ENCODE data around the gene HLA-E.

HLA-E gene

DNA sequence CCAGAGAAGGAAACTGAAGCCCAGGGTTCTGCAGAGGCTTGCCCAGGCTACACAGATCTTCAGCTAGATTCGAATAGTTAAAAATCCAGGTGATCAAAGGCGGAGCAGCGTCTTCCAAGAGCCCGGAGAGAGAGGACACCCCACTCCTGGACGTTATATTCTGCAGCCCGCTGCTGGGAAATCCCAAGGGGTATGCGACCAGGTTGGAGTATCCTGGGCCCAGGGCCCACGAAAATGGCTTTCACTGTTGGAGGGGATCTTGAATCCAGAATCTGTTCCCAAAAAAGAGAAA lies 44.9 kb upstream of the HLA-E start:
- Histone ChIP-seq H3K27ac (replicated peaks) (no peak overlapping the region), H3K27me3 (ENCODE audit: insufficient read depth, poor library complexity, severe bottlenecking) (peaks cover 73% of the 10 kb centered on the region), H3K4me3 (replicated peaks; ENCODE audit: insufficient read depth, low read length) (no peak overlapping the region)
- DNase-seq (ENCODE audit: low read depth in 1 of 2, low spot score in 1 of 2): no peak
- TF ChIP-seq REST (IDR thresholded peaks at IDR 0.05; ENCODE audit: insufficient replicate concordance, low read depth) (no peak), POLR2AphosphoS5 (IDR thresholded peaks at IDR 0.05; ENCODE audit: low read depth) (no peak), GABPA (IDR thresholded peaks at IDR 0.05; ENCODE audit: low read depth) (no peak)
- TF ChIP-seq, protein P1, sequence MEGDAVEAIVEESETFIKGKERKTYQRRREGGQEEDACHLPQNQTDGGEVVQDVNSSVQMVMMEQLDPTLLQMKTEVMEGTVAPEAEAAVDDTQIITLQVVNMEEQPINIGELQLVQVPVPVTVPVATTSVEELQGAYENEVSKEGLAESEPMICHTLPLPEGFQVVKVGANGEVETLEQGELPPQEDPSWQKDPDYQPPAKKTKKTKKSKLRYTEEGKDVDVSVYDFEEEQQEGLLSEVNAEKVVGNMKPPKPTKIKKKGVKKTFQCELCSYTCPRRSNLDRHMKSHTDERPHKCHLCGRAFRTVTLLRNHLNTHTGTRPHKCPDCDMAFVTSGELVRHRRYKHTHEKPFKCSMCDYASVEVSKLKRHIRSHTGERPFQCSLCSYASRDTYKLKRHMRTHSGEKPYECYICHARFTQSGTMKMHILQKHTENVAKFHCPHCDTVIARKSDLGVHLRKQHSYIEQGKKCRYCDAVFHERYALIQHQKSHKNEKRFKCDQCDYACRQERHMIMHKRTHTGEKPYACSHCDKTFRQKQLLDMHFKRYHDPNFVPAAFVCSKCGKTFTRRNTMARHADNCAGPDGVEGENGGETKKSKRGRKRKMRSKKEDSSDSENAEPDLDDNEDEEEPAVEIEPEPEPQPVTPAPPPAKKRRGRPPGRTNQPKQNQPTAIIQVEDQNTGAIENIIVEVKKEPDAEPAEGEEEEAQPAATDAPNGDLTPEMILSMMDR (IDR thresholded peaks at IDR 0.05; ENCODE audit: insufficient read depth, low read length): no peak

DNA sequence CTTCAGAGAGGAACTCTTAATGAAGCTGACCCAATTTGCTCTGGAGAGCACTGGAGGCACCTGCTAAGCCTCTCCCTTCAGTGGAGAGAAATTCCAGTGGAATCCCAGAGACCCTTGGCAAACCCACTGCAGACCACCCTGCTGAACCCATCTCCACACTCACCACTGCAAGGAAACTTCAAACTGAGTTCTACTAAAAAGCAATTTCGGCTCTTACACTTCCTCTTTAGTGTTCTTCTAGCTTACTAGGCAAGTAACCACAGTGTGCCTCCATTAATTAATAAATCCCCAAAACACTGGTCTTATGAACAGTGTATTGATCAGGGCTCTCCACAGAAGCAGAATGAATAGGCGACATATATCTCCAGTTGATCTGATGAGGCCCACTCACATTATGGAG lies 43.0 kb upstream of the HLA-E start:
- Histone ChIP-seq H3K4me3 (replicated peaks; ENCODE audit: insufficient read depth, low read length) (no peak overlapping the region), H3K27me3 (ENCODE audit: insufficient read depth, poor library complexity, severe bottlenecking) (peaks cover 70% of the 10 kb centered on the region), H3K27ac (replicated peaks) (no peak overlapping the region)
- DNase-seq (ENCODE audit: low read depth in 1 of 2, low spot score in 1 of 2): no peak
- TF ChIP-seq, protein P1 (IDR thresholded peaks at IDR 0.05; ENCODE audit: insufficient read depth, low read length): no peak
- TF ChIP-seq SPI1 (IDR thresholded peaks at IDR 0.05; ENCODE audit: borderline replicate concordance, low read depth) (peak; percentile 73), POLR2AphosphoS5 (IDR thresholded peaks at IDR 0.05; ENCODE audit: low read depth) (no peak), REST (IDR thresholded peaks at IDR 0.05; ENCODE audit: insufficient replicate concordance, low read depth) (no peak), GABPA (IDR thresholded peaks at IDR 0.05; ENCODE audit: low read depth) (no peak)

- Histone ChIP-seq H3K27ac (replicated peaks) (no peak overlapping the region), H3K4me3 (replicated peaks; ENCODE audit: insufficient read depth, low read length) (no peak overlapping the region), H3K27me3 (ENCODE audit: insufficient read depth, poor library complexity, severe bottlenecking) (peaks cover 70% of the 10 kb centered on the region)
- TF ChIP-seq, protein P1 (IDR thresholded peaks at IDR 0.05; ENCODE audit: insufficient read depth, low read length): no peak
- no peak for DNase-seq (ENCODE audit: low read depth in 1 of 2, low spot score in 1 of 2)
Measured at GRCh38 chr6:30447237-30447636, 42.1 kb upstream of the HLA-E start.

GRCh38 chr6:30450548-30450908 lies 38.8 kb upstream of the HLA-E start:
- Histone ChIP-seq H3K27ac (replicated peaks) (no peak overlapping the region), H3K27me3 (ENCODE audit: insufficient read depth, poor library complexity, severe bottlenecking) (peaks cover 72% of the 10 kb centered on the region), H3K4me3 (replicated peaks; ENCODE audit: insufficient read depth, low read length) (no peak overlapping the region)
- TF ChIP-seq POLR2AphosphoS5 (IDR thresholded peaks at IDR 0.05; ENCODE audit: low read depth) (no peak), REST (IDR thresholded peaks at IDR 0.05; ENCODE audit: insufficient replicate concordance, low read depth) (no peak), SPI1 (IDR thresholded peaks at IDR 0.05; ENCODE audit: borderline replicate concordance, low read depth) (no peak; the same call in 1 of the 2 replicates), GABPA (IDR thresholded peaks at IDR 0.05; ENCODE audit: low read depth) (no peak)
- TF ChIP-seq, protein P1 (IDR thresholded peaks at IDR 0.05; ENCODE audit: insufficient read depth, low read length): no peak
- no peak for DNase-seq (ENCODE audit: low read depth in 1 of 2, low spot score in 1 of 2)

Measured in HL-60 (cell line).